Stomach (tissue), 4 donors: ENCODE measurements around the gene PUS10.

Experiments
- CTCF ChIP-seq, 7 experiments: fragments of 450-650 bp in 4 of 7; fragments of 200-600 bp in 3 of 7; sonication (generic) in 3 of 7; IDR thresholded peaks; one replicate each; pipeline ENCODE4 v1.5.1; 2016 to 2019; ENCODE audit warnings: antibody characterized with exemption in 7 of 7, control low read depth in 2 of 7, mild to moderate bottlenecking in 1 of 7
- POLR2A ChIP-seq, 4 donors: fragments of 450-650 bp; IDR thresholded peaks; one replicate each; pipeline ENCODE4 v1.6.1; 2016; ENCODE audit warnings: antibody characterized with exemption in 4 of 4, control low read depth in 2 of 4, mild to moderate bottlenecking in 1 of 4, moderate library complexity in 1 of 4

GRCh38 chr2:61006486-61007105 lies 11.5 kb downstream of the PUS10 start:
- no peak for TF ChIP-seq POLR2A (IDR thresholded peaks at IDR 0.05)
- no peak for TF ChIP-seq CTCF (IDR thresholded peaks at IDR 0.05)
